ENCODE data around the gene SH3BP2.
"Not testable (repeated sequence)": the region's sequence is repeated elsewhere in the genome, so short reads cannot be mapped to it uniquely, and the experiment has no call there.

Gene SH3BP2

GRCh38 chr4:2755821-2756690, 36.8 kb upstream of the SH3BP2 start, which contains the start of gene TNIP2:
Gene TNIP2 (minus strand): TSS chr4:2756336. CDS start chr4:2756289, 47 bp downstream.
- peak; percentile 89 for DNase-seq (ENCODE audit: low read depth in 1 of 2, low spot score in 1 of 2)
- in situ Hi-C loops (cut with HindIII; ENCODE audit: low pct_unique_long_range_greater_than_20kb, low sequenced_read_pairs), result no loop called here
- TF ChIP-seq JUND (IDR thresholded peaks at IDR 0.05; ENCODE audit: low read depth), result no peak

- in situ Hi-C loops (cut with HindIII; ENCODE audit: low pct_unique_long_range_greater_than_20kb, low sequenced_read_pairs), result no loop called here
Observed at GRCh38 chr4:2756691-2757350, 36.1 kb upstream of the SH3BP2 start.

GRCh38 chr4:2757426-2757825, 35.5 kb upstream of the SH3BP2 start:
- in situ Hi-C loops (cut with HindIII; ENCODE audit: low pct_unique_long_range_greater_than_20kb, low sequenced_read_pairs), result no loop called here
- no peak for DNase-seq (ENCODE audit: low read depth in 1 of 2, low spot score in 1 of 2)
- no peak for TF ChIP-seq JUND (IDR thresholded peaks at IDR 0.05; ENCODE audit: low read depth)

More at GRCh38 chr4:2756691-2757350, 36.1 kb upstream of the SH3BP2 start:
- no peak for DNase-seq (ENCODE audit: low read depth in 1 of 2, low spot score in 1 of 2)
- TF ChIP-seq JUND (IDR thresholded peaks at IDR 0.05; ENCODE audit: low read depth), result no peak

- TF ChIP-seq JUND (IDR thresholded peaks at IDR 0.05; ENCODE audit: low read depth), result no peak
- in situ Hi-C loops (cut with HindIII; ENCODE audit: low pct_unique_long_range_greater_than_20kb, low sequenced_read_pairs), result no loop called here
- DNase-seq (ENCODE audit: low read depth in 1 of 2, low spot score in 1 of 2), result peak in 1 of 2 experiments; percentile 55
Observed at GRCh38 chr4:2761035-2761923, 31.6 kb upstream of the SH3BP2 start.

GRCh38 chr4:2762048-2762447, 30.8 kb upstream of the SH3BP2 start:
- no peak for DNase-seq (ENCODE audit: low read depth in 1 of 2, low spot score in 1 of 2)
- in situ Hi-C loops (cut with HindIII; ENCODE audit: low pct_unique_long_range_greater_than_20kb, low sequenced_read_pairs), result no loop called here
- no peak for TF ChIP-seq JUND (IDR thresholded peaks at IDR 0.05; ENCODE audit: low read depth)

- DNase-seq (ENCODE audit: low read depth in 1 of 2, low spot score in 1 of 2); in situ Hi-C loops (cut with HindIII; ENCODE audit: low pct_unique_long_range_greater_than_20kb, low sequenced_read_pairs): not testable (repeated sequence)
Observed at GRCh38 chr4:2762486-2763370, 30.2 kb upstream of the SH3BP2 start.

GRCh38 chr4:2763511-2763967, 29.3 kb upstream of the SH3BP2 start:
- in situ Hi-C loops (cut with HindIII; ENCODE audit: low pct_unique_long_range_greater_than_20kb, low sequenced_read_pairs), result no loop called here
- TF ChIP-seq JUND (IDR thresholded peaks at IDR 0.05; ENCODE audit: low read depth), result no peak
- no peak for DNase-seq (ENCODE audit: low read depth in 1 of 2, low spot score in 1 of 2)

- TF ChIP-seq JUND (IDR thresholded peaks at IDR 0.05; ENCODE audit: low read depth), result no peak
- in situ Hi-C loops (cut with HindIII; ENCODE audit: low pct_unique_long_range_greater_than_20kb, low sequenced_read_pairs), result no loop called here
- DNase-seq (ENCODE audit: low read depth in 1 of 2, low spot score in 1 of 2), result no peak
Observed at GRCh38 chr4:2765832-2766526, 26.9 kb upstream of the SH3BP2 start.

GRCh38 chr4:2767046-2767704, 25.7 kb upstream of the SH3BP2 start:
- no peak for TF ChIP-seq JUND (IDR thresholded peaks at IDR 0.05; ENCODE audit: low read depth)
- in situ Hi-C loops (cut with HindIII; ENCODE audit: low pct_unique_long_range_greater_than_20kb, low sequenced_read_pairs), result no loop called here
- no peak for DNase-seq (ENCODE audit: low read depth in 1 of 2, low spot score in 1 of 2)

- no peak for TF ChIP-seq JUND (IDR thresholded peaks at IDR 0.05; ENCODE audit: low read depth)
- no peak for DNase-seq (ENCODE audit: low read depth in 1 of 2, low spot score in 1 of 2)
- in situ Hi-C loops (cut with HindIII; ENCODE audit: low pct_unique_long_range_greater_than_20kb, low sequenced_read_pairs), result no loop called here
Observed at GRCh38 chr4:2767705-2768074, 25.2 kb upstream of the SH3BP2 start.

- in situ Hi-C loops (cut with HindIII; ENCODE audit: low pct_unique_long_range_greater_than_20kb, low sequenced_read_pairs), result no loop called here
- DNase-seq (ENCODE audit: low read depth in 1 of 2, low spot score in 1 of 2), result no peak
- TF ChIP-seq JUND (IDR thresholded peaks at IDR 0.05; ENCODE audit: low read depth), result no peak
Observed at GRCh38 chr4:2768124-2768523, 24.8 kb upstream of the SH3BP2 start.

Data from T47D (cell line).